Uterus (tissue), 2 donors: ENCODE measurements around the gene EML1.

Experiments
- CTCF ChIP-seq, 4 experiments: fragments of 200-600 bp in 2 of 4; fragments of 450-650 bp in 2 of 4; sonication (generic) in 2 of 4; IDR thresholded peaks; one replicate each; pipeline ENCODE4 v1.5.1; 2016 to 2019; ENCODE audit warnings: antibody characterized with exemption in 4 of 4, mild to moderate bottlenecking in 2 of 4, moderate library complexity in 1 of 4
- POLR2A ChIP-seq, 2 donors: fragments of 450-650 bp; IDR thresholded peaks; one replicate each; pipeline ENCODE4 v1.6.1; 2016; ENCODE audit warnings: antibody characterized with exemption in 2 of 2, mild to moderate bottlenecking in 1 of 2, moderate library complexity in 1 of 2

GRCh38 chr14:99768381-99768780 is 24.8 kb upstream of the EML1 start:
- TF ChIP-seq CTCF (IDR thresholded peaks at IDR 0.05), result no peak
- no peak for TF ChIP-seq POLR2A (IDR thresholded peaks at IDR 0.05)
